Measurements from ENCODE around the gene OTULINL. TPM values are rescaled to one million over a fixed set of nuclear protein-coding genes. Genes with fewer than 3 reads are reported as not detected.

Gene OTULINL
- total and polyA plus RNA-seq, 2 of the 8 experiments (the other 6 are each of a cell fraction or from before 2014, with no cell fraction given), result 3.1 to 8.3 TPM

DNA sequence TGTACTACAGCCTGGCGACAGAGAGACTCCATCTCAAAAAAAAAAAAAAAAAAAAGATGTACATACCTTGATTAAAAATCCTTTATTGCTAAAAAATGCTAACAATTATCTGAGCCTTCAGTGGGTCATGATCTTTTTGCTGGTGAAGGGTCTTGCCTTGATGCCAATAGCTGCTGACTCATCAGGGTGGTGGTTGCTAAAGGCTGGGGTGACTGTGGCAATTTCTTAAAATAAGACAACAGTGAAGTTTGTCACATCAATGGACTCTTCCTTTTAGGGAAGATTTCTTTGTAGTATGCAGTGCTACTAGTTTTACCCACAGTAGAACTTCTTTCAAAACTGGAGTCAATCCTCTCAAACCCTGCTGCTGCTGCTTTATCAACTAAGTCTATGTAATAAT is 33.9 kb upstream of the OTULINL start:
- Histone ChIP-seq H3K9ac (replicated peaks in 1 of 4; ENCODE audit: extremely low read depth in 1 of 4, low read depth in 3 of 4, low read length in 3 of 4) (no peak overlapping the region), H3K4me1 (replicated peaks in 1 of 4; ENCODE audit: control insufficient read depth in 3 of 4, insufficient read depth in 4 of 4, low read length in 3 of 4) (no peaks in the 10 kb centered on the region), H2BK15ac (ENCODE audit: low read length) (no peak overlapping the region), H3K4me3 (ENCODE audit: extremely low read depth in 1 of 4, insufficient read depth in 2 of 4, low read depth in 3 of 4, low read length in 4 of 4) (no peak overlapping the region), H2BK20ac (ENCODE audit: low read length) (no peak overlapping the region), H3K79me1 (ENCODE audit: low read depth, low read length) (no peaks in the 10 kb centered on the region), H4K20me1 (replicated peaks in 1 of 2; ENCODE audit: control insufficient read depth in 1 of 2, insufficient read depth in 2 of 2, low read length in 2 of 2) (no peaks in the 10 kb centered on the region), H3K27ac (ENCODE audit: low read depth, low read length) (no peak overlapping the region), H3K23ac (ENCODE audit: insufficient read length) (no peak overlapping the region), H3K56ac (replicated peaks; ENCODE audit: insufficient read length, low read depth, low read length) (no peak overlapping the region), H3K14ac (ENCODE audit: insufficient read length) (no peak overlapping the region), H3K23me2 (ENCODE audit: low read depth, low read length) (no peaks in the 10 kb centered on the region), H2BK12ac (ENCODE audit: low read depth, low read length) (no peak overlapping the region), H2AK5ac (ENCODE audit: low read depth, low read length) (no peak overlapping the region), H3K36me3 (ENCODE audit: control insufficient read depth in 2 of 4, insufficient read depth in 4 of 4, low read length in 3 of 4) (no peaks in the 10 kb centered on the region), H2AFZ (ENCODE audit: low read length) (no peak overlapping the region), H3K18ac (ENCODE audit: extremely low read depth, low read length) (no peak overlapping the region), H4K8ac (ENCODE audit: extremely low read depth, insufficient read depth, low read length) (no peak overlapping the region), H3K27me3 (replicated peaks in 1 of 4; ENCODE audit: control insufficient read depth in 3 of 4, extremely low read depth in 1 of 4, insufficient read depth in 3 of 4, low read length in 3 of 4) (no peaks in the 10 kb centered on the region), H3K9me3 (ENCODE audit: insufficient read depth in 2 of 2, low read depth in 1 of 2, low read length in 1 of 2) (no peaks in the 10 kb centered on the region), H2BK120ac (replicated peaks; ENCODE audit: low read depth, low read length) (no peak overlapping the region), H2BK5ac (ENCODE audit: low read depth, low read length) (no peak overlapping the region), H3K4me2 (ENCODE audit: insufficient read depth in 1 of 2, low read depth in 2 of 2, low read length in 2 of 2) (no peak overlapping the region), H4K91ac (replicated peaks; ENCODE audit: insufficient read length, low read length) (no peak overlapping the region), H3K4ac (replicated peaks; ENCODE audit: insufficient read length, low read depth, low read length) (no peak overlapping the region), H4K5ac (ENCODE audit: insufficient read length, low read depth, low read length) (no peak overlapping the region), H3K79me2 (ENCODE audit: control insufficient read depth in 1 of 2, insufficient read depth in 2 of 2, low read length in 2 of 2) (no peaks in the 10 kb centered on the region)
- WGBS, 2 experiments (ENCODE audit: extremely low coverage in 1 of 2, insufficient coverage in 1 of 2, insufficient read length in 1 of 2, insufficient replicate concordance in 2 of 2, low coverage in 1 of 2, low lambda C conversion rate in 2 of 2, missing lambda C conversion rate in 1 of 2), result 89% methylated on average over 1 of the region's 1 CpG; no CpG with 5 or more reads in 1 of the 2 experiments
- ChIA-PET CTCF (ENCODE audit: partially characterized antibody) (interaction anchor here (0.6 kb wide), 1 partner anchor 56 kb away, joined by 5 read pairs; no protein-coding TSS in a partner anchor), POLR2A (ENCODE audit: partially characterized antibody) (no interaction called here)
- FAIRE-seq (no peak), DNase-seq (ENCODE audit: low read depth in 1 of 2, low spot score in 2 of 2) (no peak)
- no peak for TF ChIP-seq RNF2 (IDR thresholded peaks at IDR 0.05; ENCODE audit: borderline replicate concordance, low read depth, low read length, missing control alignments, poor library complexity, severe bottlenecking)
- TF ChIP-seq CREB1 (IDR thresholded peaks at IDR 0.05), result no peak
- no peak for TF ChIP-seq CHD1 (IDR thresholded peaks at IDR 0.05; ENCODE audit: low read depth, low read length)
- no peak for TF ChIP-seq TCF12 (IDR thresholded peaks at IDR 0.05; ENCODE audit: low read depth, low read length)
- TF ChIP-seq CEBPB (IDR thresholded peaks at IDR 0.05; ENCODE audit: low read depth, low read length), result no peak
- TF ChIP-seq CTBP2 (IDR thresholded peaks at IDR 0.05; ENCODE audit: borderline replicate concordance, insufficient read depth, insufficient read length, low read length), result no peak
- no peak for TF ChIP-seq SIX5 (IDR thresholded peaks at IDR 0.05; ENCODE audit: low read depth, low read length)
- no peak for TF ChIP-seq NRF1 (IDR thresholded peaks at IDR 0.05; ENCODE audit: low read depth, low read length)
- TF ChIP-seq KDM4A (IDR thresholded peaks at IDR 0.05; ENCODE audit: low read depth, low read length, severe bottlenecking), result no peak
- no peak for TF ChIP-seq YY1 (IDR thresholded peaks at IDR 0.05; ENCODE audit: low read depth, low read length)
- TF ChIP-seq BRCA1 (IDR thresholded peaks at IDR 0.05; ENCODE audit: low read depth, low read length), result no peak
- TF ChIP-seq ZNF274 (IDR thresholded peaks at IDR 0.05; ENCODE audit: borderline replicate concordance, extremely low read depth, low read length), result no peak

Measured in H1 (cell line).